Parathyroid adenoma (tissue), 2 donors: ENCODE measurements around the gene SMARCA2.

ENCODE experiments used
- H2AFZ ChIP-seq: fragments of 300-600 bp; sonication (generic); one replicate; pipeline ENCODE4 v1.7.0; 2017; ENCODE audit warnings: antibody characterized with exemption, mild to moderate bottlenecking
- H3K27ac ChIP-seq: fragments of 300-600 bp; sonication (generic); one replicate; pipeline ENCODE4 v1.7.0; 2017
- H3K27me3 ChIP-seq: fragments of 300-600 bp; sonication (generic); one replicate; pipeline ENCODE4 v1.7.0; 2017; ENCODE audit warnings: low read length; ENCODE audit not compliant: control insufficient read depth, insufficient read depth
- H3K36me3 ChIP-seq: fragments of 300-600 bp; sonication (generic); one replicate; pipeline ENCODE4 v1.7.0; 2017; ENCODE audit warnings: low read length; ENCODE audit not compliant: control insufficient read depth, insufficient read depth
- H3K4me1 ChIP-seq: fragments of 300-600 bp; sonication (generic); one replicate; pipeline ENCODE4 v1.7.0; 2017; ENCODE audit warnings: control low read depth
- H3K4me2 ChIP-seq: fragments of 300-600 bp; sonication (generic); one replicate; pipeline ENCODE4 v1.7.0; 2017; ENCODE audit warnings: low read length
- H3K4me3 ChIP-seq: fragments of 300-600 bp; sonication (generic); one replicate; pipeline ENCODE4 v1.7.0; 2017; ENCODE audit warnings: low read depth, low read length
- H3K79me2 ChIP-seq: fragments of 300-600 bp; sonication (generic); one replicate; pipeline ENCODE4 v1.7.0; 2017; ENCODE audit warnings: control low read depth
- H3K9ac ChIP-seq: fragments of 300-600 bp; sonication (generic); one replicate; pipeline ENCODE4 v1.7.0; 2017; ENCODE audit warnings: mild to moderate bottlenecking
- H3K9me3 ChIP-seq: fragments of 300-600 bp; sonication (generic); one replicate; pipeline ENCODE4 v1.7.0; 2017; ENCODE audit warnings: low read length; ENCODE audit not compliant: control insufficient read depth
- TF ChIP-seq, protein P1 (sequence below): fragments of 300-600 bp; sonication (generic); IDR thresholded peaks from one replicate; pipeline ENCODE4 v1.7.0; 2017; ENCODE audit warnings: antibody characterized with exemption, mild to moderate bottlenecking
- donor health status: primary hyperparathyroidism.

SMARCA2 gene

DNA sequence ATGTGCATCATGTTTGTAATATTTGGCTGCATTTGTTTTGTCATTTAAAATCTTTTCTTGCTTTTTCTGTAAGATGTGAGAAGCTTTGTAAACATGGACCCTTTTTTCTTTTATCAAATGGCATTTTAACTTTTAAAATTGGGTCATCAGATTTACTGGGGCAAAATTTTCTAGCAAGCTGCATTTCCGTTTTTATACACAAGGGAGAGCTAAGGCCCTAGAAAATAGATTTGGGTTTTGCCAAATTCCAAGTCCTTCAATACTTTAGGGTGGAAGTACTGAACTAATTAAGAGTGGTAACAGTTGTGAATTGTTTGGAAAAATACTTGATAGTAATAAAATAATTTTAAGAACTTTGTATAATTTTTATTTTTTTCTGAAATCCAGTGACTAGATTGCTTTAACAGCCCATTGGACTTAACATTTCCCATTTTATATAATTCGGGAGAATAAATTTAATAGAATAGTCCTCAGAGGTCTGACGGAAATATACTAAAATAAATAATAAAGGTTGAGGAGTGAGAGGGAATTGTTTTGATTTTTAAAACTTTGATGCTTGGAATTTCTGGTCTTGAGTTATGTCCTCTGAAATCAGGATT is 117.4 kb downstream of the SMARCA2 start:
- H3K9me3 ChIP-seq: no peaks in the 10 kb centered on the region
- H3K4me3 ChIP-seq: no peak overlapping the region
- H3K36me3 ChIP-seq: no peaks in the 10 kb centered on the region
- H3K4me2 ChIP-seq: no peak overlapping the region
- H3K27ac ChIP-seq: no peak overlapping the region
- H2AFZ ChIP-seq: no peak overlapping the region
- TF ChIP-seq, protein P1, sequence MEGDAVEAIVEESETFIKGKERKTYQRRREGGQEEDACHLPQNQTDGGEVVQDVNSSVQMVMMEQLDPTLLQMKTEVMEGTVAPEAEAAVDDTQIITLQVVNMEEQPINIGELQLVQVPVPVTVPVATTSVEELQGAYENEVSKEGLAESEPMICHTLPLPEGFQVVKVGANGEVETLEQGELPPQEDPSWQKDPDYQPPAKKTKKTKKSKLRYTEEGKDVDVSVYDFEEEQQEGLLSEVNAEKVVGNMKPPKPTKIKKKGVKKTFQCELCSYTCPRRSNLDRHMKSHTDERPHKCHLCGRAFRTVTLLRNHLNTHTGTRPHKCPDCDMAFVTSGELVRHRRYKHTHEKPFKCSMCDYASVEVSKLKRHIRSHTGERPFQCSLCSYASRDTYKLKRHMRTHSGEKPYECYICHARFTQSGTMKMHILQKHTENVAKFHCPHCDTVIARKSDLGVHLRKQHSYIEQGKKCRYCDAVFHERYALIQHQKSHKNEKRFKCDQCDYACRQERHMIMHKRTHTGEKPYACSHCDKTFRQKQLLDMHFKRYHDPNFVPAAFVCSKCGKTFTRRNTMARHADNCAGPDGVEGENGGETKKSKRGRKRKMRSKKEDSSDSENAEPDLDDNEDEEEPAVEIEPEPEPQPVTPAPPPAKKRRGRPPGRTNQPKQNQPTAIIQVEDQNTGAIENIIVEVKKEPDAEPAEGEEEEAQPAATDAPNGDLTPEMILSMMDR: peak; percentile 59
- no peak overlapping the region for H3K9ac ChIP-seq
- H3K79me2 ChIP-seq: peaks cover 30% of the 10 kb centered on the region
- no peaks in the 10 kb centered on the region for H3K27me3 ChIP-seq
- no peaks in the 10 kb centered on the region for H3K4me1 ChIP-seq

DNA sequence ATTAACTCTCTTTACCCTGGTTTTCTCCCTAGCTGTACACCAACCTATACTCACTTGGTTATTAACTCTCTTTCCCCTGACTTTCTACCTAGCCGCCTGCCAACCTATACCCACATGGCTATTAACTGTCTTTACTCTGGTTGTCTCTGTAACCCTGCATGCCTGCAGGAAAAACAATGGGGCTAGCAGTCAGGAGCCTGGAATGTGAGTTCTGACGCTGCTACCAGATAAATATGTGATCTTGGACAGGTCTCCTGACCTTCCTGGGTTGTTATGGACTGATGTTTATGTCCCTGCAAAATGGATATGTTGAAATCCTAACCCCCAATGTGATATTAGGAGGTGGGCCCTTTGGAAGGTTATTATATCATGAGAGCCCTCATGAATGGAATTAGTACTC is 119.2 kb downstream of the SMARCA2 start:
- Histone ChIP-seq H3K4me3 (no peak overlapping the region), H3K4me1 (no peaks in the 10 kb centered on the region), H3K9ac (no peak overlapping the region), H3K27me3 (no peaks in the 10 kb centered on the region), H2AFZ (no peak overlapping the region), H3K9me3 (no peaks in the 10 kb centered on the region), H3K36me3 (no peaks in the 10 kb centered on the region), H3K27ac (no peak overlapping the region), H3K4me2 (no peak overlapping the region), H3K79me2 (peaks cover 36% of the 10 kb centered on the region)
- TF ChIP-seq, protein P1: no peak

DNA sequence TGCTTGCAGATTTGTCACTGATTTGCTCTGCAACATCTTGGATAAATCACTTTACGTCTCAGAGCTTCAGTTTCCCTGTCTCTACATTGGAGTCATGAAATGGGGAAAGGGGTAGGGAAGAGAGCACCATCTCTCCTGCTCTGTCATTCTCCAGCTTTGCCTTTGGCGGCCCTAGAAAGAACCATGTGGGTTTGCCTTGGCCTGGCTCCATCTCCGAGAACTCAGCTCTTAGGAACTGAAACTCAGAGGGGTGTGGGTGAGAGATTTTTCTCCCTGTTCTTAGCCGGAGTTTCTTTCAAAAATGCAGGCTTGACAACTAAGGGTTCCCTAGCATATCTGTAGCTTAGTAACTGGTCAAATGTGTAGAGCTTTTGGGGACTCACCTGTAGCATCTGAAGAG is 123.5 kb downstream of the SMARCA2 start:
- no peaks in the 10 kb centered on the region for H3K36me3 ChIP-seq
- no peaks in the 10 kb centered on the region for H3K27me3 ChIP-seq
- no peaks in the 10 kb centered on the region for H3K4me1 ChIP-seq
- no peak overlapping the region for H2AFZ ChIP-seq
- H3K9ac ChIP-seq: no peak overlapping the region
- H3K79me2 ChIP-seq: peaks cover 50% of the 10 kb centered on the region
- H3K27ac ChIP-seq: no peak overlapping the region
- H3K4me3 ChIP-seq: no peak overlapping the region
- no peaks in the 10 kb centered on the region for H3K9me3 ChIP-seq
- no peak overlapping the region for H3K4me2 ChIP-seq
- TF ChIP-seq, protein P1: no peak

DNA sequence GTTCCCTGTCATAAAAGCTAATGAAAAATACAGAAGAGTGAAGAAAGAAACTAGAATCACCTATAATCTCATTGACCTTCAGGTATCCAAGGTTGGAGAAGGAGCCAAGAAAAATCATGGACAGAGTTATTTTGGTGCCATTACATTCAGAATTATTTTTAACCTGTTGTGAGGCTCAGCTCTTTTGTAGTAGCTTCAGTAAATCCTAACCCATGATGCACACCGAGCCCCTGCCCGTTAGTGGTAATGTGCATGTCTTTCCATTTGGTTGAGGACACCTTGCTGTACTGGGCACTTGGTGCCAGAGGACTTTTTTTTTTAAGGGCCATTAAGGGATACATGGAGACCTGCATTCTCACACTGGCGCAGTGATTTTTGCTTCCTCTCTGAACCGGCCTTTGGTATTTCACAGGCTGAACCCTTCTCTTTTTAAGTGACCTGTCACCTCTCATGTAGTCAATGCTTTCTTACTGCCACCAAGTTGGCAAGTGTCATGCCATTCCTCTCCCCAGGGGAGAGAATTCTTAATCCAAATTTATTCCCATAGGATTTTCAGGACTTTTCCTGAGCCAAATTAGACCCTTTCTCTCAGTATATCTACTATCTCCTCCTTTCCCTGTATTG is 125.6 kb downstream of the SMARCA2 start:
- TF ChIP-seq, protein P1: no peak
- H3K27me3 ChIP-seq: no peaks in the 10 kb centered on the region
- H3K27ac ChIP-seq: no peak overlapping the region
- H3K79me2 ChIP-seq: peaks cover 49% of the 10 kb centered on the region
- H3K9ac ChIP-seq: no peak overlapping the region
- no peak overlapping the region for H3K4me2 ChIP-seq
- H3K9me3 ChIP-seq: no peaks in the 10 kb centered on the region
- H2AFZ ChIP-seq: no peak overlapping the region
- no peaks in the 10 kb centered on the region for H3K4me1 ChIP-seq
- no peak overlapping the region for H3K4me3 ChIP-seq
- H3K36me3 ChIP-seq: no peaks in the 10 kb centered on the region

- Histone ChIP-seq H3K9ac (no peak overlapping the region), H3K79me2 (peaks cover 45% of the 10 kb centered on the region), H3K27me3 (no peaks in the 10 kb centered on the region), H3K4me1 (no peaks in the 10 kb centered on the region), H3K4me2 (no peak overlapping the region), H3K9me3 (no peaks in the 10 kb centered on the region), H2AFZ (no peak overlapping the region), H3K4me3 (no peak overlapping the region), H3K36me3 (no peaks in the 10 kb centered on the region), H3K27ac (no peak overlapping the region)
- TF ChIP-seq, protein P1: no peak
These were observed 127.1 kb downstream of the SMARCA2 start for GRCh38 chr9:2142212-2142611.
